GM23338 (cell line): ENCODE results near the gene SELENOV. TPM values are rescaled to one million over a fixed set of nuclear protein-coding genes. Genes with fewer than 3 reads are reported as not detected.

Experiments
- ATAC-seq: fragments of 200-7000 bp; cut with Tn5 transposase; 3 replicates; pipeline ENCODE4 v1.9.1; 2020
- DNase-seq: peaks from one replicate; pipeline ENCODE4 v3.0.0-alpha.2; 2015; ENCODE audit warnings: low spot score
- H2AFZ ChIP-seq: fragments of 200-600 bp; sonication (generic); 2 replicates; pipeline ENCODE4 v1.8.0; 2016; ENCODE audit warnings: antibody characterized with exemption, mild to moderate bottlenecking, moderate library complexity
- H3F3A ChIP-seq: fragments of 200-600 bp; sonication (generic); replicated peaks from 2 replicates; pipeline ENCODE4 v1.8.0; 2017; ENCODE audit warnings: antibody characterized with exemption, mixed run types, low read depth
- H3K27ac ChIP-seq: fragments of 200-600 bp; sonication (generic); 2 replicates; pipeline ENCODE4 v1.6.1; 2016; ENCODE audit warnings: low read depth
- H3K27me3 ChIP-seq: fragments of 200-600 bp; sonication (generic); 2 replicates; pipeline ENCODE4 v1.8.0; 2016; ENCODE audit warnings: mild to moderate bottlenecking, mixed run types, moderate library complexity; ENCODE audit not compliant: insufficient read depth
- H3K36me3 ChIP-seq: fragments of 200-600 bp; sonication (generic); 2 replicates; pipeline ENCODE4 v1.8.0; 2016; ENCODE audit warnings: mild to moderate bottlenecking; ENCODE audit not compliant: insufficient read depth
- H3K4me1 ChIP-seq: fragments of 200-600 bp; sonication (generic); 2 replicates; pipeline ENCODE4 v1.8.0; 2016; ENCODE audit warnings: mild to moderate bottlenecking, moderate library complexity; ENCODE audit not compliant: insufficient read depth
- H3K4me2 ChIP-seq: fragments of 200-600 bp; sonication (generic); 2 replicates; pipeline ENCODE4 v1.7.1; 2017; ENCODE audit warnings: mixed run types
- H3K4me3 ChIP-seq: fragments of 200-600 bp; sonication (generic); 2 replicates; pipeline ENCODE4 v1.6.1; 2016; ENCODE audit warnings: mixed run types
- H3K79me2 ChIP-seq: fragments of 200-600 bp; sonication (generic); replicated peaks from 2 replicates; pipeline ENCODE4 v1.8.0; 2017; ENCODE audit warnings: mild to moderate bottlenecking; ENCODE audit not compliant: insufficient read depth
- H3K9me2 ChIP-seq: fragments of 200-600 bp; sonication (generic); 2 replicates; pipeline ENCODE4 v1.8.0; 2017; ENCODE audit not compliant: insufficient read depth
- H4K20me1 ChIP-seq: fragments of 200-600 bp; sonication (generic); replicated peaks from 2 replicates; pipeline ENCODE4 v1.8.0; 2017; ENCODE audit warnings: mild to moderate bottlenecking; ENCODE audit not compliant: insufficient read depth
- H3K27ac Mint-ChIP-seq: 2 replicates; pipeline ENCODE4 v1.8.0; 2020; ENCODE audit warnings: inconsistent platforms, mild to moderate bottlenecking, moderate library complexity, mixed read lengths
- H3K27me3 Mint-ChIP-seq: 3 replicates; pipeline ENCODE4 v1.8.0; 2022; ENCODE audit warnings: low read depth, mild to moderate bottlenecking, moderate library complexity, mixed read lengths, inconsistent platforms; ENCODE audit not compliant: insufficient read depth, poor library complexity
- H3K36me3 Mint-ChIP-seq: 3 replicates; pipeline ENCODE4 v1.8.0; 2021; ENCODE audit warnings: low read depth, mild to moderate bottlenecking, inconsistent platforms, moderate library complexity, mixed read lengths
- H3K4me1 Mint-ChIP-seq: 3 replicates; pipeline ENCODE4 v1.8.0; 2020; ENCODE audit warnings: mild to moderate bottlenecking, inconsistent platforms, mixed read lengths
- H3K4me3 Mint-ChIP-seq: 3 replicates; pipeline ENCODE4 v1.8.0; 2021; ENCODE audit warnings: moderate library complexity, mild to moderate bottlenecking, inconsistent platforms, mixed read lengths
- H3K9me3 Mint-ChIP-seq: 3 replicates; pipeline ENCODE4 v1.8.0; 2020; ENCODE audit warnings: moderate library complexity, mild to moderate bottlenecking, inconsistent platforms, mixed read lengths
- CREB1 ChIP-seq: fragments of 250-450 bp; sonication (Bioruptor Pico); IDR thresholded peaks from 2 replicates; pipeline ENCODE4 v1.5.0; 2020; ENCODE audit warnings: low read depth, mild to moderate bottlenecking, moderate library complexity
- CTCF ChIP-seq, 2 experiments: fragments of 200-600 bp in 1 of 2; sonication (generic) in 1 of 2; conservative IDR thresholded peaks; 2 replicates each; pipeline versions ENCODE4 v1.5.1 to v1.6.1; 2016 to 2017; ENCODE audit warnings: antibody characterized with exemption in 2 of 2, low read depth in 2 of 2, mild to moderate bottlenecking in 2 of 2, moderate library complexity in 1 of 2
- EZH2 ChIP-seq: fragments of 200-600 bp; sonication (generic); IDR thresholded peaks from one replicate; pipeline ENCODE4 v1.8.0; 2017; ENCODE audit warnings: antibody characterized with exemption, mild to moderate bottlenecking, low read depth; ENCODE audit not compliant: unreplicated experiment
- EZH2phosphoT487 ChIP-seq: fragments of 200-600 bp; sonication (generic); IDR thresholded peaks from one replicate; pipeline ENCODE4 v1.8.1; 2018; ENCODE audit warnings: antibody characterized with exemption; ENCODE audit not compliant: unreplicated experiment
- JUNB ChIP-seq: IDR thresholded peaks from one replicate; pipeline ENCODE4 v1.6.1; 2016; ENCODE audit warnings: antibody characterized with exemption; ENCODE audit not compliant: unreplicated experiment
- NANOG ChIP-seq: IDR thresholded peaks from 2 replicates; pipeline ENCODE4 v1.6.1; 2016; ENCODE audit warnings: antibody characterized with exemption, borderline replicate concordance
- POLR2AphosphoS5 ChIP-seq: IDR thresholded peaks from 2 replicates; pipeline ENCODE4 v1.6.1; 2016; ENCODE audit warnings: antibody characterized with exemption, low read depth
- REST ChIP-seq: IDR thresholded peaks from one replicate; pipeline ENCODE4 v1.6.1; 2018; ENCODE audit warnings: antibody characterized with exemption; ENCODE audit not compliant: unreplicated experiment
- STAT1 ChIP-seq: IDR thresholded peaks from one replicate; pipeline ENCODE4 v1.6.1; 2016; ENCODE audit warnings: antibody characterized with exemption; ENCODE audit not compliant: unreplicated experiment
- ZNF114 ChIP-seq: fragments of 250-450 bp; sonication (Bioruptor Pico); IDR thresholded peaks from 2 replicates; pipeline ENCODE4 v1.5.0; 2020; ENCODE audit warnings: mild to moderate bottlenecking, moderate library complexity
- ZNF331 ChIP-seq: fragments of 250-450 bp; sonication (Bioruptor Pico); IDR thresholded peaks from 2 replicates; pipeline ENCODE4 v1.5.0; 2020; ENCODE audit warnings: low read depth, mild to moderate bottlenecking, moderate library complexity
- ZNF462 ChIP-seq: fragments of 250-450 bp; sonication (Bioruptor Pico); IDR thresholded peaks from 2 replicates; pipeline ENCODE4 v1.5.0; 2020; ENCODE audit warnings: mild to moderate bottlenecking, moderate library complexity
- polyA plus RNA-seq: library from polyadenylated mRNA; unstranded; fragments of >200 nt; fragmentation: Nextera tagmentation; extraction: Ambion mirVana; gene quantifications from 2 replicates; pipeline ENCODE4 v1.2.1, GENCODE V29; 2016
- total RNA-seq: library from RNA; depleted of rRNA; stranded (reverse); fragments of >200 nt; shearing (Covaris generic); gene quantifications from 2 replicates; pipeline ENCODE4 v1.2.3, GENCODE V29; 2014
- TF ChIP-seq, protein P1 (sequence below): IDR thresholded peaks from 2 replicates; pipeline ENCODE4 v1.6.1; 2016; ENCODE audit warnings: antibody characterized with exemption

SELENOV gene
- total and polyA plus RNA-seq, 2 experiments from 2014 or later: 8.0 to 8.7 TPM

DNA sequence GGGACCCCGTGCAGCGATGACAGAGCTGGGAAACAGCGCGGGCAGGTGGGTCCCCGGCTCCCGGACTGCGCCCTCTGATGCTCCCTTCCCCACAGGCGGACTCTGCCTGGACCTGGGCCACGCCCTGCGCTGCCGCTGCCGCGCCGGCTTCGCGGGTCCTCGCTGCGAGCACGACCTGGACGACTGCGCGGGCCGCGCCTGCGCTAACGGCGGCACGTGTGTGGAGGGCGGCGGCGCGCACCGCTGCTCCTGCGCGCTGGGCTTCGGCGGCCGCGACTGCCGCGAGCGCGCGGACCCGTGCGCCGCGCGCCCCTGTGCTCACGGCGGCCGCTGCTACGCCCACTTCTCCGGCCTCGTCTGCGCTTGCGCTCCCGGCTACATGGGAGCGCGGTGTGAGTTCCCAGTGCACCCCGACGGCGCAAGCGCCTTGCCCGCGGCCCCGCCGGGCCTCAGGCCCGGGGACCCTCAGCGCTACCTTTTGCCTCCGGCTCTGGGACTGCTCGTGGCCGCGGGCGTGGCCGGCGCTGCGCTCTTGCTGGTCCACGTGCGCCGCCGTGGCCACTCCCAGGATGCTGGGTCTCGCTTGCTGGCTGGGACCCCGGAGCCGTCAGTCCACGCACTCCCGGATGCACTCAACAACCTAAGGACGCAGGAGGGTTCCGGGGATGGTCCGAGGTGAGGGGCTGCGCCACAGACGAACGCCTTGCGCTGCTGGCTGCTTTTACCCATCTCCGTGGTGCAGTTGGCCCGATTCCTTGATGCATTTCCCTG is 7.8 kb upstream of the SELENOV start:
- Histone ChIP-seq H3K9me2 (0 out of 2 replicates have a peak, but pooled peaks cover 7% of the 10 kb centered on the region), H3K27ac (no peak overlapping the region), H4K20me1 (no peaks in the 10 kb centered on the region), H3F3A (peaks cover 20% of the 10 kb centered on the region; the same call in 1 of the 2 replicates), H3K4me3 (peak overlapping the region; percentile 79), H2AFZ (peak overlapping the region; percentile 97), H3K79me2 (no peaks in the 10 kb centered on the region), H3K27me3 (peaks cover 77% of the 10 kb centered on the region), H3K4me1 (peaks cover 4% of the 10 kb centered on the region), H3K36me3 (no peaks in the 10 kb centered on the region), H3K4me2 (peak overlapping the region; percentile 96)
- Mint-ChIP-seq H3K9me3 (peaks cover 24% of the 10 kb centered on the region), H3K27me3 (peaks cover 70% of the 10 kb centered on the region), H3K36me3 (peaks cover 14% of the 10 kb centered on the region), H3K4me3 (peak overlapping the region; percentile 64), H3K27ac (no peak overlapping the region), H3K4me1 (peaks cover 6% of the 10 kb centered on the region)
- ATAC-seq (peak; percentile 81), DNase-seq (peak; percentile 90)
- TF ChIP-seq POLR2AphosphoS5 (peak; percentile 38; the same call in 1 of the 2 replicates), CTCF (conservative IDR thresholded peaks at IDR 0.05; ENCODE audit: low read depth in 2 of 2) (no peak), STAT1 (no peak), ZNF114 (CRISPR knock-in tag) (no peak), JUNB (no peak), EZH2 (peak; percentile 42), NANOG (no peak), ZNF331 (CRISPR knock-in tag) (no peak), CREB1 (CRISPR knock-in tag) (no peak), ZNF462 (CRISPR knock-in tag) (no peak), REST (no peak), EZH2phosphoT487 (no peak)
- TF ChIP-seq, protein P1, sequence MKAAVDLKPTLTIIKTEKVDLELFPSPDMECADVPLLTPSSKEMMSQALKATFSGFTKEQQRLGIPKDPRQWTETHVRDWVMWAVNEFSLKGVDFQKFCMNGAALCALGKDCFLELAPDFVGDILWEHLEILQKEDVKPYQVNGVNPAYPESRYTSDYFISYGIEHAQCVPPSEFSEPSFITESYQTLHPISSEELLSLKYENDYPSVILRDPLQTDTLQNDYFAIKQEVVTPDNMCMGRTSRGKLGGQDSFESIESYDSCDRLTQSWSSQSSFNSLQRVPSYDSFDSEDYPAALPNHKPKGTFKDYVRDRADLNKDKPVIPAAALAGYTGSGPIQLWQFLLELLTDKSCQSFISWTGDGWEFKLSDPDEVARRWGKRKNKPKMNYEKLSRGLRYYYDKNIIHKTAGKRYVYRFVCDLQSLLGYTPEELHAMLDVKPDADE: no peak
